ENCODE measurements around the gene FBLN1. TPM values are rescaled to one million over a fixed set of nuclear protein-coding genes. Genes with fewer than 3 reads are reported as not detected.

FBLN1 gene
- total and polyA plus RNA-seq, 2 of the 8 experiments (the other 6 are each of a cell fraction or from before 2014, with no cell fraction given) = 159 to 168 TPM

DNA sequence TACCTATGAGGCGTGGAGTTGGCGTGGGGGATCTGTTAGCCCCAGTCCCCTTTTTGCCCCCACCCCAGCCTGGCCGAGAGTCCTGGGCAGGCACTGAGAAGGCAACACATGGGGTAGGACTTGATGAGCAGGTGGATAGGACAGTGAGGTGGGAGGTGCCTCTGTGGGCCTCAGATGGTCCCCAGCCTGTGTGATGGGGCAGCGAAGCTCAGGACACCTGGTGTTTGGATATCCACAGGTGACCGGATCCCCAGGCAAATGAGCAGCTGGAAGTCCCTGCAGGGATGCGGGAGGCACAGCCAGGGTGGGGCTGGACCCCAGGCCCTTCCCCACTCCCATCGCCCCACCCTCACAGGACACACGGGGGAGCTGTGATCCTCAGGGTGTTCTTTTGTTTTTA is 9.7 kb downstream of the FBLN1 start:
- POLR2A ChIA-PET (ENCODE audit: partially characterized antibody) = interaction anchor here (2.2 to 6.7 kb wide), 2 partner anchors 8 to 10 kb away, joined by 4 to 44 read pairs; partner anchors contain the start of gene FBLN1
- Histone ChIP-seq H4K91ac (replicated peaks; ENCODE audit: insufficient read length, low read length) (no peak overlapping the region), H2BK5ac (ENCODE audit: low read depth, low read length) (no peak overlapping the region), H3K14ac (ENCODE audit: insufficient read length) (no peak overlapping the region), H3K36me3 (ENCODE audit: control insufficient read depth in 2 of 4, insufficient read depth in 4 of 4, low read length in 3 of 4) (peaks cover 0 to 5% (median 2%) of the 10 kb centered on the region in 4 experiments; a peak in 4 of 8 replicates), H2BK12ac (ENCODE audit: low read depth, low read length) (no peak overlapping the region), H4K5ac (ENCODE audit: insufficient read length, low read depth, low read length) (no peak overlapping the region), H4K8ac (ENCODE audit: extremely low read depth, insufficient read depth, low read length) (peak overlapping the region; percentile 7; the same call in 1 of the 2 replicates), H2BK15ac (ENCODE audit: low read length) (no peak overlapping the region), H3K23ac (ENCODE audit: insufficient read length) (no peak overlapping the region), H3K4ac (replicated peaks; ENCODE audit: insufficient read length, low read depth, low read length) (no peak overlapping the region), H2AFZ (ENCODE audit: low read length) (no peak overlapping the region), H4K20me1 (replicated peaks in 1 of 2; ENCODE audit: control insufficient read depth in 1 of 2, insufficient read depth in 2 of 2, low read length in 2 of 2) (peaks cover 8 to 46% of the 10 kb centered on the region in 2 experiments), H3K79me1 (ENCODE audit: low read depth, low read length) (peaks cover 40% of the 10 kb centered on the region), H3K56ac (replicated peaks; ENCODE audit: insufficient read length, low read depth, low read length) (no peak overlapping the region), H2AK5ac (ENCODE audit: low read depth, low read length) (no peak overlapping the region), H3K27me3 (replicated peaks in 1 of 4; ENCODE audit: control insufficient read depth in 3 of 4, extremely low read depth in 1 of 4, insufficient read depth in 3 of 4, low read length in 3 of 4) (no peaks in the 10 kb centered on the region), H3K4me2 (ENCODE audit: insufficient read depth in 1 of 2, low read depth in 2 of 2, low read length in 2 of 2) (no peak overlapping the region), H3K4me1 (replicated peaks in 1 of 4; ENCODE audit: control insufficient read depth in 3 of 4, insufficient read depth in 4 of 4, low read length in 3 of 4) (peaks cover 3 to 32% (median 11%) of the 10 kb centered on the region in 4 experiments), H3K18ac (ENCODE audit: extremely low read depth, low read length) (no peak overlapping the region), H2BK120ac (replicated peaks; ENCODE audit: low read depth, low read length) (no peak overlapping the region), H3K27ac (ENCODE audit: low read depth, low read length) (no peak overlapping the region), H3K79me2 (ENCODE audit: control insufficient read depth in 1 of 2, insufficient read depth in 2 of 2, low read length in 2 of 2) (peaks cover 3 to 89% of the 10 kb centered on the region in 2 experiments; a peak in 3 of 4 replicates), H3K9me3 (ENCODE audit: insufficient read depth in 2 of 2, low read depth in 1 of 2, low read length in 1 of 2) (no peaks in the 10 kb centered on the region), H3K4me3 (ENCODE audit: extremely low read depth in 1 of 4, insufficient read depth in 2 of 4, low read depth in 3 of 4, low read length in 4 of 4) (no peak overlapping the region), H3K9ac (replicated peaks in 1 of 4; ENCODE audit: extremely low read depth in 1 of 4, low read depth in 3 of 4, low read length in 3 of 4) (no peak overlapping the region), H2BK20ac (ENCODE audit: low read length) (no peak overlapping the region), H3K23me2 (ENCODE audit: low read depth, low read length) (no peaks in the 10 kb centered on the region; the same call in 1 of the 2 replicates)
- FAIRE-seq = no peak
- CTCF ChIA-PET (ENCODE audit: partially characterized antibody) = interaction anchor here (0.7 to 2.4 kb wide), 5 partner anchors 12 to 416 kb away, joined by 3 to 5 read pairs (median 3); no protein-coding TSS in a partner anchor
- WGBS, 2 experiments (ENCODE audit: extremely low coverage in 1 of 2, insufficient coverage in 1 of 2, insufficient read length in 1 of 2, insufficient replicate concordance in 2 of 2, low coverage in 1 of 2, low lambda C conversion rate in 2 of 2, missing lambda C conversion rate in 1 of 2) = 90% methylated on average over 8 of the region's 8 CpGs; no CpG with 5 or more reads in 1 of the 2 experiments
- DNase-seq (ENCODE audit: low read depth in 1 of 2, low spot score in 2 of 2) = no peak
- TF ChIP-seq POLR2AphosphoS5 (IDR thresholded peaks at IDR 0.05; ENCODE audit: low read depth, low read length) (no peak), SIN3A (conservative IDR thresholded peaks at IDR 0.05 in 1 of 2, IDR thresholded peaks at IDR 0.05 in 1 of 2; ENCODE audit: low read depth in 1 of 2, low read length in 2 of 2) (no peak), EP300 (IDR thresholded peaks at IDR 0.05; ENCODE audit: borderline replicate concordance in 1 of 2, low read depth in 2 of 2, low read length in 2 of 2) (no peak), EZH2 (IDR thresholded peaks at IDR 0.05; ENCODE audit: low read depth, low read length, severe bottlenecking) (no peak), RBBP5 (IDR thresholded peaks at IDR 0.05; ENCODE audit: borderline replicate concordance, low read depth, low read length) (no peak), CEBPB (IDR thresholded peaks at IDR 0.05; ENCODE audit: low read depth, low read length) (no peak), GTF2F1 (IDR thresholded peaks at IDR 0.05; ENCODE audit: borderline replicate concordance, low read depth, low read length) (no peak), BACH1 (IDR thresholded peaks at IDR 0.05; ENCODE audit: low read length) (no peak), SAP30 (IDR thresholded peaks at IDR 0.05; ENCODE audit: insufficient read depth, insufficient replicate concordance, low read length) (no peak), SP4 (IDR thresholded peaks at IDR 0.05; ENCODE audit: low read length) (no peak), YY1 (IDR thresholded peaks at IDR 0.05; ENCODE audit: low read depth, low read length) (no peak), SUZ12 (IDR thresholded peaks at IDR 0.05; ENCODE audit: low read length) (no peak)
- TF ChIP-seq, protein P1, sequence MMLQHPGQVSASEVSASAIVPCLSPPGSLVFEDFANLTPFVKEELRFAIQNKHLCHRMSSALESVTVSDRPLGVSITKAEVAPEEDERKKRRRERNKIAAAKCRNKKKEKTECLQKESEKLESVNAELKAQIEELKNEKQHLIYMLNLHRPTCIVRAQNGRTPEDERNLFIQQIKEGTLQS (IDR thresholded peaks at IDR 0.05; ENCODE audit: insufficient read depth, low read depth, low read length) = no peak

Measured in H1 (cell line).